WERI-Rb-1 (cell line): Measurements from ENCODE around the gene PLAGL2.
"Not testable (repeated sequence)": the region's sequence is repeated elsewhere in the genome, so short reads cannot be mapped to it uniquely, and the experiment has no call there.

ENCODE experiments used
- DNase-seq: peaks from one replicate; pipeline ENCODE4 v3.0.0-alpha.2; 2020
- H3K27ac ChIP-seq: fragments of 250-450 bp; sonication (Bioruptor Pico); 2 replicates; pipeline ENCODE4 v1.5.1; 2020; ENCODE audit warnings: mild to moderate bottlenecking, moderate library complexity
- H3K27me3 ChIP-seq: fragments of 250-450 bp; sonication (Bioruptor Pico); 2 replicates; pipeline ENCODE4 v1.5.1; 2021; ENCODE audit warnings: mild to moderate bottlenecking, low read depth, moderate library complexity; ENCODE audit not compliant: insufficient read depth, severe bottlenecking
- H3K36me3 ChIP-seq: fragments of 250-450 bp; sonication (Bioruptor Pico); 2 replicates; pipeline ENCODE4 v1.5.1; 2020; ENCODE audit warnings: mild to moderate bottlenecking, moderate library complexity
- H3K4me3 ChIP-seq: 2 replicates; pipeline ENCODE4 v1.5.1; 2011; ENCODE audit warnings: low read depth, mild to moderate bottlenecking, control low read depth, low read length
- H3K9me3 ChIP-seq: fragments of 250-450 bp; sonication (Bioruptor Pico); 2 replicates; pipeline ENCODE4 v1.5.1; 2021; ENCODE audit warnings: mild to moderate bottlenecking, moderate library complexity; ENCODE audit not compliant: severe bottlenecking
- CTCF ChIP-seq: IDR thresholded peaks from 2 replicates; pipeline ENCODE4 v1.5.1; 2011; ENCODE audit warnings: low read depth, mild to moderate bottlenecking, control low read depth, inconsistent platforms, low read length

The PLAGL2 gene

GRCh38 chr20:32186506-32186905 is 21.0 kb downstream of the PLAGL2 start:
- H3K36me3 ChIP-seq, result peaks cover 5% of the 10 kb centered on the region; the same call in 1 of the 2 replicates
- H3K27me3 ChIP-seq, result no peaks in the 10 kb centered on the region
- H3K9me3 ChIP-seq, result no peaks in the 10 kb centered on the region
- no peak overlapping the region for H3K27ac ChIP-seq
- no peak overlapping the region for H3K4me3 ChIP-seq
- DNase-seq, result no peak
- no peak for TF ChIP-seq CTCF

- Histone ChIP-seq H3K36me3 (peaks cover 5% of the 10 kb centered on the region; the same call in 1 of the 2 replicates), H3K4me3 (no peak overlapping the region), H3K27ac (no peak overlapping the region), H3K9me3 (no peaks in the 10 kb centered on the region), H3K27me3 (no peaks in the 10 kb centered on the region)
- no peak for TF ChIP-seq CTCF
- no peak for DNase-seq
Observed at GRCh38 chr20:32184961-32185603, 22.5 kb downstream of the PLAGL2 start.

GRCh38 chr20:32183947-32184635 is 23.5 kb downstream of the PLAGL2 start:
- no peak for TF ChIP-seq CTCF
- H3K27ac ChIP-seq, result no peak overlapping the region
- peaks cover 5% of the 10 kb centered on the region; the same call in 1 of the 2 replicates for H3K36me3 ChIP-seq
- no peak for DNase-seq
- H3K9me3 ChIP-seq, result no peaks in the 10 kb centered on the region
- H3K4me3 ChIP-seq, result no peak overlapping the region
- H3K27me3 ChIP-seq, result no peaks in the 10 kb centered on the region

- no peak for DNase-seq
- Histone ChIP-seq H3K4me3 (no peak overlapping the region), H3K27me3 (no peaks in the 10 kb centered on the region), H3K9me3 (no peaks in the 10 kb centered on the region), H3K36me3 (no peaks in the 10 kb centered on the region), H3K27ac (no peak overlapping the region)
- TF ChIP-seq CTCF, result no peak
Observed at GRCh38 chr20:32181606-32182005, 25.9 kb downstream of the PLAGL2 start.

- Histone ChIP-seq H3K27ac (no peak overlapping the region), H3K4me3 (no peak overlapping the region), H3K9me3 (no peaks in the 10 kb centered on the region), H3K36me3 (no peaks in the 10 kb centered on the region), H3K27me3 (no peaks in the 10 kb centered on the region)
- DNase-seq, result no peak
- no peak for TF ChIP-seq CTCF
Observed at GRCh38 chr20:32179934-32180333, 27.6 kb downstream of the PLAGL2 start.

GRCh38 chr20:32179515-32179914 is 28.0 kb downstream of the PLAGL2 start:
- no peak overlapping the region for H3K4me3 ChIP-seq
- TF ChIP-seq CTCF, result no peak
- no peaks in the 10 kb centered on the region for H3K36me3 ChIP-seq
- no peaks in the 10 kb centered on the region for H3K9me3 ChIP-seq
- H3K27ac ChIP-seq, result no peak overlapping the region; the same call in 1 of the 2 replicates
- no peak for DNase-seq
- no peaks in the 10 kb centered on the region for H3K27me3 ChIP-seq

GRCh38 chr20:32177696-32178095 is 29.8 kb downstream of the PLAGL2 start:
- H3K27me3 ChIP-seq, H3K4me3 ChIP-seq, H3K36me3 ChIP-seq, DNase-seq, H3K27ac ChIP-seq, H3K9me3 ChIP-seq: not testable (repeated sequence)
